Coronary artery (tissue), 2 donors: ENCODE results near the gene PRR7.

Experiments used
- DNase-seq: peaks from one replicate; pipeline ENCODE4 v3.0.0-alpha.2; 2017; ENCODE audit warnings: low spot score
- H3K27ac ChIP-seq, 2 donors: fragments of 200-600 bp; sonication (generic); one replicate each; pipeline ENCODE4 v1.5.1; 2016 to 2019
- H3K4me3 ChIP-seq: fragments of 200-600 bp; sonication (generic); 2 replicates; pipeline ENCODE4 v1.5.1; 2016; ENCODE audit warnings: mild to moderate bottlenecking, moderate library complexity
- CTCF ChIP-seq: fragments of 200-600 bp; sonication (generic); IDR thresholded peaks from one replicate; pipeline ENCODE4 v1.5.1; 2019; ENCODE audit warnings: antibody characterized with exemption

The PRR7 gene

DNA sequence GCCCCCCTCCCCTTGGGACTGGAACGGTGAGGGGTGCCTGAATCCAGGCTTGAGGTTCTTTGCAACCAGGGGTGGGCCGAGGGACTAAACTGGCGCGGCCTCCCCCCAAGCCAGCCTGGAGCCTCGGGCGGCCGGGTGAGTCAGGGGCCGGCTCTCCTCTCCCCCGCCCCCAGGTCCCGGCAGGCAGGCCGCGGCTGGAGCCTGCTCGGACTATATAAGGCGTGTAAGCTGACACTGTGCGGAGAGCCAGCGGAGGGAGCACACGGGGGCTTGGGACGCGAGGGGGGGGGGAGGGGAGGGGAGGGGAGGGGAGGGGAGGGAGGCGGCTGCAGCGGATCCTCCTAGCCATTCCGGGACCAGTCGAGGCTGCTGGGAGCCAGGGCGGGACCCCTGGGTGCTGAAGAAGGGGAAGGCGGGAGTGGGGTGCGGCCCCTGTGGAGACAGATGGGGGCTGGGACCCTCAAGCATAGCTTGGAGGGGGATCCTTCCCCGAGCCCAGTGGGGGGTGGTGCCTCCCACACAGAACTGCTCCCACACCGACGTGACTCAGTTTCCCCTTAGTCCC lies 50.2 kb downstream of the PRR7 start:
- Histone ChIP-seq H3K4me3 (peak overlapping the region; percentile 98), H3K27ac (peak overlapping the region; percentile 91 to 100)
- no peak for TF ChIP-seq CTCF
- peak; percentile 93 for DNase-seq

GRCh38 chr5:177497292-177498012 lies 50.8 kb downstream of the PRR7 start, which contains the start of gene PDLIM7:
TSS of gene PDLIM7 (minus strand) at chr5:177497604. CDS start at chr5:177496512, 1,092 bp downstream.
- Histone ChIP-seq H3K27ac (peak within 1 kb of the TSS; percentile 91 to 100), H3K4me3 (peak within 1 kb of the TSS; percentile 98)
- no peak for TF ChIP-seq CTCF
- peak; percentile 97 for DNase-seq

- DNase-seq = no peak
- Histone ChIP-seq H3K27ac (peak overlapping the region; percentile 91 to 100), H3K4me3 (peak overlapping the region; percentile 98)
- TF ChIP-seq CTCF = no peak
Measured at GRCh38 chr5:177498013-177498787, 51.6 kb downstream of the PRR7 start.

DNA sequence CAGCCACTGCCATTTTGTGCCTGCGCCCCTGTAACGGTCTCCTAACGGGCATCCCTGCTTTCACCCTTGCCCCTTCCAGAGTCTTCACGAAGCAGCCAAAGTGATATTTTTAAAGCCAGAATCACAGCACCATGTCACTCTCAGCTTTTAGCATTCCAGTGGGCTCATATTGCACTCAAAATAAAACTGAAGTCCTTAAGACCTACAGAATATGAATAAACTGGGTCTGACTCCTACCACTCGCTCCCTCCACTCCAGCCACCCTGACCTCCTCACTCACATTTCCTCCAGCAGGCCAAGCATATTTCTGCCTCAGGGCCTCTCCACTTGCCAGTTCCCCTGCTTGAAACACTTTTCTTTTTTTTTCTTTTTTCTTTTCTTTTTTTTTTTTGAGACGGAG lies 53.2 kb downstream of the PRR7 start:
- TF ChIP-seq CTCF = no peak
- no peak for DNase-seq

GRCh38 chr5:177500685-177501522 lies 54.3 kb downstream of the PRR7 start:
- peak overlapping the region in 1 of 2 donors; percentile 11 for H3K27ac ChIP-seq
- peak; percentile 90 for TF ChIP-seq CTCF
- peak; percentile 91 for DNase-seq
- H3K4me3 ChIP-seq = no peak overlapping the region

More for the DNA sequence above, 53.2 kb downstream of the PRR7 start:
- Histone ChIP-seq H3K27ac (no peak overlapping the region), H3K4me3 (no peak overlapping the region)

GRCh38 chr5:177501874-177502678 lies 55.5 kb downstream of the PRR7 start:
- no peak for TF ChIP-seq CTCF
- Histone ChIP-seq H3K4me3 (no peak overlapping the region), H3K27ac (no peak overlapping the region)
- no peak for DNase-seq
